SK-N-SH treated with all-trans-retinoic acid at 6 μM for 48 hours (cell line): Measurements from ENCODE around the gene PRRG1.

ENCODE experiments used
- ATAC-seq: fragments of 200-7000 bp; cut with Tn5 transposase; 3 replicates; pipeline ENCODE4 v1.9.1; 2020; ENCODE audit warnings: mild to moderate bottlenecking, moderate library complexity
- ARNTL ChIP-seq: fragments of 450-650 bp; formaldehyde crosslinking; IDR thresholded peaks from 2 replicates; pipeline ENCODE4 v1.5.0; 2020; ENCODE audit warnings: low read depth, mild to moderate bottlenecking, moderate library complexity, borderline replicate concordance
- BACH2 ChIP-seq: fragments of 250-450 bp; sonication (Bioruptor Pico); IDR thresholded peaks from 2 replicates; pipeline ENCODE4 v1.9.0; 2021; ENCODE audit warnings: mild to moderate bottlenecking, borderline replicate concordance
- CREB5 ChIP-seq: fragments of 250-450 bp; sonication (Bioruptor Pico); IDR thresholded peaks from 2 replicates; pipeline ENCODE4 v1.5.1; 2020; ENCODE audit warnings: low read depth, mild to moderate bottlenecking, moderate library complexity
- CSDC2 ChIP-seq: fragments of 250-450 bp; sonication (Bioruptor Pico); IDR thresholded peaks from 2 replicates; pipeline ENCODE4 v1.5.0; 2020; ENCODE audit warnings: mild to moderate bottlenecking, moderate library complexity
- CSRNP3 ChIP-seq: fragments of 250-450 bp; sonication (Bioruptor Pico); IDR thresholded peaks from 2 replicates; pipeline ENCODE4 v1.5.1; 2021; ENCODE audit warnings: mild to moderate bottlenecking, moderate library complexity
- ESRRG ChIP-seq: fragments of 250-450 bp; sonication (Bioruptor Pico); IDR thresholded peaks from 2 replicates; pipeline ENCODE4 v1.6.1; 2021; ENCODE audit warnings: mild to moderate bottlenecking
- GLIS3 ChIP-seq: fragments of 250-450 bp; sonication (Bioruptor Pico); IDR thresholded peaks from 2 replicates; pipeline ENCODE4 v1.5.0; 2020; ENCODE audit warnings: mild to moderate bottlenecking, moderate library complexity
- ISL1 ChIP-seq: fragments of 250-450 bp; sonication (Bioruptor Pico); IDR thresholded peaks from 2 replicates; pipeline ENCODE4 v2.1.2; 2022; ENCODE audit warnings: mild to moderate bottlenecking, moderate library complexity
- OSR1 ChIP-seq: fragments of 250-450 bp; sonication (Bioruptor Pico); IDR thresholded peaks from 2 replicates; pipeline ENCODE4 v1.8.0; 2022; ENCODE audit warnings: moderate library complexity, mild to moderate bottlenecking, inconsistent platforms
- PATZ1 ChIP-seq: fragments of 250-450 bp; sonication (Bioruptor Pico); IDR thresholded peaks from 2 replicates; pipeline ENCODE4 v1.8.0; 2020; ENCODE audit warnings: mild to moderate bottlenecking, moderate library complexity, borderline replicate concordance
- POU6F1 ChIP-seq: fragments of 250-450 bp; sonication (Bioruptor Pico); IDR thresholded peaks from 2 replicates; pipeline ENCODE4 v1.8.0; 2021; ENCODE audit warnings: low read depth, mild to moderate bottlenecking, moderate library complexity, borderline replicate concordance
- RARB ChIP-seq: fragments of 250-450 bp; sonication (Bioruptor Pico); IDR thresholded peaks from 2 replicates; pipeline ENCODE4 v1.8.0; 2021; ENCODE audit warnings: mild to moderate bottlenecking, moderate library complexity
- SNAI2 ChIP-seq: fragments of 250-450 bp; sonication (Bioruptor Pico); IDR thresholded peaks from 2 replicates; pipeline ENCODE4 v1.5.0; 2020; ENCODE audit warnings: mild to moderate bottlenecking, moderate library complexity
- TCF4 ChIP-seq: fragments of 250-450 bp; sonication (Bioruptor Pico); IDR thresholded peaks from 2 replicates; pipeline ENCODE4 v1.8.0; 2021; ENCODE audit warnings: mild to moderate bottlenecking, moderate library complexity, borderline replicate concordance
- TOX ChIP-seq: fragments of 250-450 bp; sonication (Bioruptor Pico); IDR thresholded peaks from 2 replicates; pipeline ENCODE4 v1.8.0; 2021; ENCODE audit warnings: mild to moderate bottlenecking, moderate library complexity, borderline replicate concordance
- TSHZ2 ChIP-seq: fragments of 250-450 bp; sonication (Bioruptor Pico); IDR thresholded peaks from 2 replicates; pipeline ENCODE4 v1.5.0; 2020; ENCODE audit warnings: mild to moderate bottlenecking, moderate library complexity
- ZC3H10 ChIP-seq: fragments of 250-450 bp; sonication (Bioruptor Pico); IDR thresholded peaks from 2 replicates; pipeline ENCODE4 v1.5.1; 2021; ENCODE audit warnings: mild to moderate bottlenecking, moderate library complexity
- ZFP3 ChIP-seq: fragments of 250-450 bp; sonication (Bioruptor Pico); IDR thresholded peaks from 2 replicates; pipeline ENCODE4 v1.5.0; 2020; ENCODE audit warnings: mild to moderate bottlenecking, moderate library complexity
- ZFP30 ChIP-seq: fragments of 450-650 bp; formaldehyde crosslinking; IDR thresholded peaks from 2 replicates; pipeline ENCODE4 v1.5.0; 2022; ENCODE audit warnings: mild to moderate bottlenecking, moderate library complexity
- ZNF565 ChIP-seq: fragments of 450-650 bp; formaldehyde crosslinking; conservative IDR thresholded peaks from 2 replicates; pipeline ENCODE4 v1.5.0; 2020; ENCODE audit warnings: low read depth, mild to moderate bottlenecking, moderate library complexity
- ZNF70 ChIP-seq: fragments of 450-650 bp; formaldehyde crosslinking; IDR thresholded peaks from 2 replicates; pipeline ENCODE4 v1.5.0; 2020; ENCODE audit warnings: mild to moderate bottlenecking, moderate library complexity
- ZNF8 ChIP-seq: fragments of 450-650 bp; formaldehyde crosslinking; IDR thresholded peaks from 2 replicates; pipeline ENCODE4 v1.5.0; 2020; ENCODE audit warnings: mild to moderate bottlenecking, moderate library complexity

The PRRG1 gene

GRCh38 chrX:37370499-37371141 lies 21.5 kb downstream of the PRRG1 start:
- no peak for ATAC-seq
- no peak for TF ChIP-seq TCF4 (CRISPR knock-in tag)
- no peak for TF ChIP-seq GLIS3 (CRISPR knock-in tag)
- no peak for TF ChIP-seq TOX
- TF ChIP-seq CSDC2, result no peak
- TF ChIP-seq ESRRG, result no peak
- TF ChIP-seq ISL1, result no peak
- TF ChIP-seq ZC3H10 (CRISPR knock-in tag), result no peak
- TF ChIP-seq CSRNP3, result no peak
- TF ChIP-seq PATZ1 (CRISPR knock-in tag), result no peak
- TF ChIP-seq BACH2 (CRISPR knock-in tag), result no peak
- TF ChIP-seq OSR1 (CRISPR knock-in tag), result no peak

- ATAC-seq, result no peak
- TF ChIP-seq CREB5 (CRISPR knock-in tag) (no peak), ZFP3 (no peak)
Measured at GRCh38 chrX:37371578-37371991, 22.4 kb downstream of the PRRG1 start.

GRCh38 chrX:37378404-37378803 lies 29.2 kb downstream of the PRRG1 start:
- ATAC-seq, result no peak
- TF ChIP-seq RARB (no peak), GLIS3 (CRISPR knock-in tag) (no peak), OSR1 (CRISPR knock-in tag) (no peak), ZNF565 (CRISPR knock-in tag) (no peak), TCF4 (CRISPR knock-in tag) (no peak), ZNF8 (CRISPR knock-in tag) (no peak), ARNTL (CRISPR knock-in tag) (no peak), TSHZ2 (CRISPR knock-in tag) (no peak), ZC3H10 (CRISPR knock-in tag) (no peak), TOX (no peak), ISL1 (no peak), BACH2 (CRISPR knock-in tag) (no peak), POU6F1 (CRISPR knock-in tag) (no peak), CSRNP3 (no peak), ESRRG (no peak), SNAI2 (CRISPR knock-in tag) (no peak), PATZ1 (CRISPR knock-in tag) (no peak), ZFP30 (CRISPR knock-in tag) (no peak), ZNF70 (CRISPR knock-in tag) (no peak), CREB5 (CRISPR knock-in tag) (no peak)
- TF ChIP-seq, all 23 proteins: peak for 0
